ENCODE data around the gene LIN9. TPM values are rescaled to one million over a fixed set of nuclear protein-coding genes. Genes with fewer than 3 reads are reported as not detected.
"Not testable (repeated sequence)": the region's sequence is repeated elsewhere in the genome, so short reads cannot be mapped to it uniquely, and the experiment has no call there.

Gene LIN9
- total and polyA plus RNA-seq, 10 donors = 1.8 to 6.3 (median 3.1) TPM

DNA sequence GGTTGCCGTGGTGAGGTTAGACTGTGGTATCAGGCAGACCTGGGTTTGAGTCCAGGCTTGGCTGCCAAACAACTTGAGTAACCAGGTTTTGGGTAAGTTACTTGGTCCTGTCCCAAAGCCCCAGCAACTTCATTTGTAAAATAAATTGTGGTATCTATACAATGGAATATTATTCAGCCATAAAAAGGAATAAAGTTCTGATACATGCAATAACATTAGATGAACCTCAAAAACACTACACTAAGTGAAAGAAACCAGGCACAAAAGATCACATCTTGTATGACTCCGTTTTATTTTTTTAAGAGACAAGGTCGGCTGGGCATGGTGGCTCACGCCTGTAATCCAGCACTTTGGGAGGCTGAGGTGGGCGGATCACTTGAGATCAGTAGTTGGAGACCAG is 101.9 kb downstream of the LIN9 start:
- intact Hi-C loops (cut with DNase I; ENCODE audit: low total_unique reads) = no loop called here
- WGBS, 5 donors = 86 to 95% (median 88%) methylated on average over 5 of the region's 5 CpGs
- H3K27ac ChIP-seq = no peak overlapping the region
- H3K9me3 ChIP-seq = no peaks in the 10 kb centered on the region
- no peaks in the 10 kb centered on the region for H3K36me3 ChIP-seq
- H3K4me1 ChIP-seq = no peaks in the 10 kb centered on the region
- no peaks in the 10 kb centered on the region for H3K27me3 ChIP-seq (replicated peaks in 1 of 7)
- TF ChIP-seq POLR2AphosphoS5 (IDR thresholded peaks at IDR 0.05) = no peak
- no peak for TF ChIP-seq POLR2A (IDR thresholded peaks at IDR 0.05)
- TF ChIP-seq, protein P1, sequence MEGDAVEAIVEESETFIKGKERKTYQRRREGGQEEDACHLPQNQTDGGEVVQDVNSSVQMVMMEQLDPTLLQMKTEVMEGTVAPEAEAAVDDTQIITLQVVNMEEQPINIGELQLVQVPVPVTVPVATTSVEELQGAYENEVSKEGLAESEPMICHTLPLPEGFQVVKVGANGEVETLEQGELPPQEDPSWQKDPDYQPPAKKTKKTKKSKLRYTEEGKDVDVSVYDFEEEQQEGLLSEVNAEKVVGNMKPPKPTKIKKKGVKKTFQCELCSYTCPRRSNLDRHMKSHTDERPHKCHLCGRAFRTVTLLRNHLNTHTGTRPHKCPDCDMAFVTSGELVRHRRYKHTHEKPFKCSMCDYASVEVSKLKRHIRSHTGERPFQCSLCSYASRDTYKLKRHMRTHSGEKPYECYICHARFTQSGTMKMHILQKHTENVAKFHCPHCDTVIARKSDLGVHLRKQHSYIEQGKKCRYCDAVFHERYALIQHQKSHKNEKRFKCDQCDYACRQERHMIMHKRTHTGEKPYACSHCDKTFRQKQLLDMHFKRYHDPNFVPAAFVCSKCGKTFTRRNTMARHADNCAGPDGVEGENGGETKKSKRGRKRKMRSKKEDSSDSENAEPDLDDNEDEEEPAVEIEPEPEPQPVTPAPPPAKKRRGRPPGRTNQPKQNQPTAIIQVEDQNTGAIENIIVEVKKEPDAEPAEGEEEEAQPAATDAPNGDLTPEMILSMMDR (IDR thresholded peaks at IDR 0.05 in 8 of 11, conservative IDR thresholded peaks at IDR 0.05 in 3 of 11) = no peak
- no peak overlapping the region for H3K4me3 ChIP-seq
- no peak for DNase-seq

DNA sequence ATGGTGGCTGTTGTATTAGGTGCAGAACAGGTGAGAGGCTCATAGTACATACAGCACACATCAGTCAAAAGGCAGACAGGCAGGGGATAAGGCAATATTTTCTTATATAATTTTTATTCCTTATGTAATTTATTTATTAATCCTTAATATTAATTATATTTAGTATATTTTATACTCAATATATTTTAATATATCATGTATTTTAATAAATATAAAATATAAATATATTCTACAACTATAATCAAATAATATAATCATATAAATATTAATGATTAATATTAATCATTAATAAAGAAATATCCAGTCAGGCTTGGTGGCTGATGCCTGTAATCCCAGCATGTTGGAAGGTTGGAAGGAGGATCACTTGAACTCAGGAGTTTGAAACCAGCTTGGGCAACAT is 104.8 kb downstream of the LIN9 start:
- no peak overlapping the region for H3K27ac ChIP-seq
- intact Hi-C loops (cut with DNase I; ENCODE audit: low total_unique reads) = no loop called here
- H3K9me3 ChIP-seq = no peaks in the 10 kb centered on the region
- no peaks in the 10 kb centered on the region for H3K27me3 ChIP-seq (replicated peaks in 1 of 7)
- DNase-seq = no peak
- TF ChIP-seq, protein P1 (IDR thresholded peaks at IDR 0.05 in 8 of 11, conservative IDR thresholded peaks at IDR 0.05 in 3 of 11) = no peak
- no peak for TF ChIP-seq POLR2A (IDR thresholded peaks at IDR 0.05)
- no peak for TF ChIP-seq POLR2AphosphoS5 (IDR thresholded peaks at IDR 0.05)
- no peaks in the 10 kb centered on the region for H3K36me3 ChIP-seq
- peaks cover 0 to 4% (median 0%) of the 10 kb centered on the region in 6 donors for H3K4me1 ChIP-seq
- H3K4me3 ChIP-seq = no peak overlapping the region

DNA sequence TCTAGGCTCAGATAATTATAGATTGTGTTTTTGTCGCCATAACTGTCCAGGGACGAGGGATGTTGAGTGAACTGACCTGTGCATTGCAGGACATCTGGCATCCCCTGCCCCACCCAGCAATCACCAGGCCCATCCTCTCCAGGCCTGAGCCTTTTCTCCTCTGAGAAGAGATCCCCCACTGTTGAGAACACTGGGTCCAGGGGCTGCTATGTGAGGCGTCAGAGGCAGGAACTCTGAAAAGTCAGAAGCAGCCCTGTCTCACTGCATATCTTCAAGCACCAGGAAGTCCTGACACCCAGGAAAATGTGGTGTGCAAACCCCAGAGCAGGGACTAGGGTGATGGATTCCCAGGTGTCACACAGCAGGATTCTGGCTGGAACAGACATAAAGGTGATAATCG is 105.3 kb downstream of the LIN9 start:
- peaks cover 0 to 4% (median 0%) of the 10 kb centered on the region in 6 donors for H3K4me1 ChIP-seq
- no peak overlapping the region for H3K27ac ChIP-seq
- no peaks in the 10 kb centered on the region for H3K27me3 ChIP-seq (replicated peaks in 1 of 7)
- TF ChIP-seq, protein P1 (IDR thresholded peaks at IDR 0.05 in 8 of 11, conservative IDR thresholded peaks at IDR 0.05 in 3 of 11) = no peak
- TF ChIP-seq POLR2AphosphoS5 (IDR thresholded peaks at IDR 0.05) (no peak), POLR2A (IDR thresholded peaks at IDR 0.05) (no peak)
- intact Hi-C loops (cut with DNase I; ENCODE audit: low total_unique reads) = no loop called here
- DNase-seq = no peak
- no peak overlapping the region for H3K4me3 ChIP-seq
- 85 to 92% (median 90%) methylated on average over 4 of the region's 4 CpGs for WGBS, 5 donors
- no peaks in the 10 kb centered on the region for H3K36me3 ChIP-seq
- no peaks in the 10 kb centered on the region for H3K9me3 ChIP-seq

DNA sequence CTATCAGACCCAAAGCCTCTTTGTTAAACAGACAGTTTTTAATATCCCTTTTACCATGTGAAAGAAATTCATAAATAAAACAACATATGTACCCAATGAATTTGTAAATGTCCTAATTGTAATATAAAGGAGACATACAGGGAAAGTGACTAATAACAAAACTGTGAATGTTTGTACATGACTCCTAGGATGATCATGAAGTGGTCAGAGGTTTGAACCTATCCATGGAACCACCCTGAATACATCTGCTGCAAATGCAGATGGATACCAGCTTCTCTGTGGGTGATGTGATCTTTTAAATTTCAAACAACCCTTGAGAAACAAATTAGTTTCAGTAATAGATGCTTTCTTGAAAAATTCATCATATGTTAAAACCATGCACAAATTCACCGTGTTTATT is 105.7 kb downstream of the LIN9 start:
- no peak for DNase-seq
- H3K4me3 ChIP-seq = no peak overlapping the region
- peaks cover 0 to 4% (median 0%) of the 10 kb centered on the region in 6 donors for H3K4me1 ChIP-seq
- H3K9me3 ChIP-seq = no peaks in the 10 kb centered on the region
- intact Hi-C loops (cut with DNase I; ENCODE audit: low total_unique reads) = no loop called here
- TF ChIP-seq, protein P1 (IDR thresholded peaks at IDR 0.05 in 8 of 11, conservative IDR thresholded peaks at IDR 0.05 in 3 of 11) = no peak
- TF ChIP-seq POLR2AphosphoS5 (IDR thresholded peaks at IDR 0.05) (no peak), POLR2A (IDR thresholded peaks at IDR 0.05) (no peak)
- 78 to 94% (median 88%) methylated on average over 1 of the region's 1 CpG for WGBS, 5 donors
- H3K27ac ChIP-seq = no peak overlapping the region
- no peaks in the 10 kb centered on the region for H3K27me3 ChIP-seq (replicated peaks in 1 of 7)
- H3K36me3 ChIP-seq = no peaks in the 10 kb centered on the region

DNA sequence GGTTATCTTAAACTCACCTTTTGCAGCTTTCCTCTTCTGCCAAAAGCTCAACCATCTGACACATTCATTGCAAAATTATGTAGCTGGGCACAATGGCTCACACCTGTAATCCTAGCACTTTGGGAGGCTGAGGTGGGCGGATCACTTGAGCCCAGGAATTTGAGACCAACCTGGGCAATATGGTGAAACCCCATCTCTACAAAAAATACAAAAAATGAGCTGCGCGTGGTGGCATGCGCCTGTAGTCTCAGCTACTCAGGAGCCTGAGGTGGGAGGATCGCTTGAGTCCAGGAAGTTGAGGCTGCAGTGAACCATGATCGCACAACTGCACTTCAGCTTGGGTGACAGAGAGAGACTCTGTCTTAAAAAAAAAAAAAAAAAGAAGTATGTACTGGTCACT is 106.3 kb downstream of the LIN9 start:
- H3K4me3 ChIP-seq; H3K36me3 ChIP-seq; intact Hi-C loops (cut with DNase I; ENCODE audit: low total_unique reads); H3K4me1 ChIP-seq; H3K27ac ChIP-seq; DNase-seq; H3K27me3 ChIP-seq (replicated peaks in 1 of 7); H3K9me3 ChIP-seq: not testable (repeated sequence)
- WGBS, 5 donors = 78 to 88% (median 84%) methylated on average over 6 of the region's 6 CpGs
